GM18873 (cell line): ENCODE data around the gene KCNAB3.

Experiments used
- ATAC-seq: cut with Tn5 transposase; IDR thresholded peaks from one replicate; pipeline ENCODE4 v1.9.1; 2021; ENCODE audit warnings: mild to moderate bottlenecking, moderate library complexity, moderate number of reproducible peaks; ENCODE audit not compliant: unreplicated experiment, low FRiP score

Gene KCNAB3

GRCh38 chr17:7909089-7909488, 20.6 kb downstream of the KCNAB3 start:
- ATAC-seq = no peak

GRCh38 chr17:7903154-7904103, 26.2 kb downstream of the KCNAB3 start:
- no peak for ATAC-seq

GRCh38 chr17:7897773-7898172, 31.9 kb downstream of the KCNAB3 start:
- no peak for ATAC-seq

GRCh38 chr17:7897090-7897489, 32.6 kb downstream of the KCNAB3 start:
- ATAC-seq = no peak

- no peak for ATAC-seq
Measured at GRCh38 chr17:7894866-7895265, 34.8 kb downstream of the KCNAB3 start.

GRCh38 chr17:7894226-7894625, 35.4 kb downstream of the KCNAB3 start:
- no peak for ATAC-seq

- no peak for ATAC-seq
Measured at GRCh38 chr17:7893187-7893880, 36.3 kb downstream of the KCNAB3 start.

- no peak for ATAC-seq
Measured at GRCh38 chr17:7889166-7889955, 40.3 kb downstream of the KCNAB3 start.

GRCh38 chr17:7888184-7888920, 41.3 kb downstream of the KCNAB3 start, which contains the start of gene CHD3:
Gene CHD3 (plus strand): TSS chr17:7888789. CDS start chr17:7889001, 212 bp downstream.
- no peak for ATAC-seq

- ATAC-seq = no peak
Measured at GRCh38 chr17:7887482-7888183, 42.0 kb downstream of the KCNAB3 start.

GRCh38 chr17:7887038-7887481, 42.6 kb downstream of the KCNAB3 start:
- no peak for ATAC-seq

- no peak for ATAC-seq
Measured at GRCh38 chr17:7886227-7887037, 43.2 kb downstream of the KCNAB3 start.

GRCh38 chr17:7885367-7886226, 44.1 kb downstream of the KCNAB3 start:
- no peak for ATAC-seq

GRCh38 chr17:7884581-7885366, 44.9 kb downstream of the KCNAB3 start:
- no peak for ATAC-seq

- no peak for ATAC-seq
Measured at GRCh38 chr17:7883781-7884386, 45.8 kb downstream of the KCNAB3 start.

GRCh38 chr17:7882629-7883028, 47.0 kb downstream of the KCNAB3 start:
- ATAC-seq = no peak
